ENCODE results near the gene HIVEP3.

HIVEP3 gene

GRCh38 chr1:41475346-41475745 lies 443.4 kb downstream of the HIVEP3 start:
- no peak for DNase-seq

GRCh38 chr1:41474490-41475271 lies 444.0 kb downstream of the HIVEP3 start:
- no peak for DNase-seq

DNA sequence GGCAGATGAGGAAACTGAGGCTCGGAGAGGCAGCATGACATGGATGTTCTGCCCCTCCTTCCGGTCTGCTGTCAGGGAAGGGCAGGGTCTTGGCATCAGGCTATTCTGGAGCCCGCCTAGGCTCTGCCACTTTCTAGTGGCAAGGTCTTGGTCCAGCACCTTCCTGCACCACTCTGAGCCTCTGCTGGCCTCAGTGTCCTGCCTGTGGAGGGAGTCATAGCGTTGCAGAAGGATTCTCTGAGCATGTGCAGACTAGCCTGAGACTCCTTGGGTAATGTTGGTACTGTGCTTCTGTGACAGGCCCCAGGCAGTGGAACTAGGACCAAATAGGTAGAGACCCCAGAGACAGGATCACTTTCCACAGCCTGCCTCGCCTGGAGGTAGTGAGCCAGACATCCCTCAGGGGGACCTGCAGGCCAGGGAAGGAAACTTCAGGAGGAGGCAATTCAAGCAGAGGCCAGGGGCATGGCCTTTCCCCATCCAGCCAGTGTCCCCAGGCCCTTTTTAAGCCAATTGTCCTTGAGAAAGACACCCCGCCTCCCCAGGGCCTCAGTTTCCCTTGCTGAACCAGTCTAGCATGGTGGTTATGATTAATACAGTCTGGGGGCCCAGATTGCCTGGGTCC lies 444.9 kb downstream of the HIVEP3 start:
- no peak for DNase-seq

DNA sequence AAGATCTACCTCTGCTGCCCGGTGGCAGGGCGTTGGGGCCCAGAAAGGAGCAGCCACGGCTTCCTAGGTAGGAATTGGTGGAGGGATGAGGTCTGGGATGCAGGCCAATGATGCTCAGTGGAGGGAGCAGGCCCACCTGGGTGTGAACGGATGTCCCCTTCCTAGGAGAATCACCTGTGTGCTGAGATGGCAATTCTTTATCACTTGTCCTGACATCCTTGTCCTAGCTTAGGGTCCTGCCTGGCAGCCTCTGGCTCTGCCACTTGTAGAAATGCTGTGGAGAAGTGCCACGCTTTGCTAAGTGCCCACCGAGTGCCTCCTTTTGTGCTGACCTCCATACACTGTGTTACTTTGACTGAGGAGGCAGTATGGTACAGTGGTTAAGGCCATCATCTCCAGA lies 447.1 kb downstream of the HIVEP3 start:
- no peak for DNase-seq

GRCh38 chr1:41469706-41470105 lies 449.0 kb downstream of the HIVEP3 start:
- DNase-seq = no peak

DNA sequence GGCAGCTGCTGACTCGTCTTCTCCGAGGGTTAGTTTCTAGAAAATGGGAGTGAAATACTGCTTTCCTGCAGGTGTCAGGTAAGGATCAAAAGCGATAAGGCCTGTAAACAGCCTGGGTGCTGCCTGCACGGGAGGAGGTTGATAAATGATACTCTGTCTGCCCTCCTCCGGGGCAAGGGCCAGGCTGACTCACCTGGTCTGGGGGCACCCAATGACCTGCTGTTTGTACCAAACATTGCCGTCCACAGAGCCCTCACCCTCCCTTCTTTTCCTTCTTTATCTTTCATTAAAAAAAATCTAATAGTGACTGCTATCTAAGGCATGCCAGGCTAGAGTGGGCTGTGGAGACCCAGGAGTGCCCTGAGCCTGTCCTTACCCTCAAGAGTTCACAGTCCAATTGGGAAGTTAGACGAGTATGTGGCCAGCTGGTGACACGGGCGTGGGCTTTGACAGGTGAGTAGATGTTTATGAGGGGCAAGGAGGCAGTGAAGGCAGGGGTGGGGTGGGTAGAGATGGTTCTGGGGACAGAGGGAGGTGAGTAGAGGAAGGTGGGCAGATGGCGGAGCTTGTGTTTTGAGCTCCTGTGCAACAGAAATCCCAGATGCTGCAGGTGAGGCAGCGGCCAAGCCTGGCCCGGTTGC lies 450.5 kb downstream of the HIVEP3 start:
- DNase-seq = no peak

DNA sequence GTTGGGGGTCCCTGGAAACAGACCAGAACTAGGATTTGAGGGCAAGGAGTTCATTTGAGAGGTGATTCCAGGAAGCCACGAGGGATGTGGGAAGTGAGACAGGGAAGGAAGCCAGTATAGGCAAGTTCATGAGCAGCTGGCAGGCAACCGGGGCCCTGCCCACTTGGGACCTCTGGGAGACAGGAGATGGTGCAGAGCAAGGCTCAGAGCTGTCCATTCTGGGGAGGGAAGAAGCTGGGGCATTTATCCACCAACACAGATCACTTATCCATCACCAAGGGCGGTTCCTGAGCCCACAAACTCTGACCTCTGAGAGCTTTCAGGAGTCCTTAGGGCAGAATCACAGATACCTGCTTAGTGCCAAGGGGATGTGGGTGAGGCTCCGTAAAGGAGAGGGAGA lies 451.0 kb downstream of the HIVEP3 start:
- DNase-seq = no peak

DNA sequence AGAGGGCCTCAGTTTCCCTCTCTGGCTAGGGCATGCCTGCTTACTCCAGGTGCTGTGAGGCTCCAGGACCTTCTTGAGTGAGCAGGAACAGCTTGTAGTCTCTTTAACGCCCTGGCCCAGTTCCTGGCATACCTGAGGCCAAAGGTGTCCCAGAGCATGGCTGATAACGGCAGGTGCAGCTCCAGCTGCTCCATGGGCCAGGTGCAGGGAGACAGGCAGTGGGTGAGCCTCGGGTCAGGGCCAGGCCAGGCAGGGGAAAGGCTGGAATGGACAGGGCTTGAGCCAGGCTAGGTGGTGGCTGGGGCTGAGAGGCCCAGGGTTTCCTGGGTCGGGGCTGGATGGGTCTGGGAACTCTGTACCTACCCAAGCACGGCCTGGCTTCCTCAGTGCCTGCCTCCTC lies 452.6 kb downstream of the HIVEP3 start:
- no peak for DNase-seq

- DNase-seq = no peak
These were observed 453.0 kb downstream of the HIVEP3 start for GRCh38 chr1:41465741-41466140.

- no peak for DNase-seq
These were observed 453.8 kb downstream of the HIVEP3 start for GRCh38 chr1:41464885-41465284.

GRCh38 chr1:41463516-41463915 lies 455.2 kb downstream of the HIVEP3 start:
- no peak for DNase-seq

- no peak for DNase-seq
These were observed 456.1 kb downstream of the HIVEP3 start for GRCh38 chr1:41462680-41463004.

DNA sequence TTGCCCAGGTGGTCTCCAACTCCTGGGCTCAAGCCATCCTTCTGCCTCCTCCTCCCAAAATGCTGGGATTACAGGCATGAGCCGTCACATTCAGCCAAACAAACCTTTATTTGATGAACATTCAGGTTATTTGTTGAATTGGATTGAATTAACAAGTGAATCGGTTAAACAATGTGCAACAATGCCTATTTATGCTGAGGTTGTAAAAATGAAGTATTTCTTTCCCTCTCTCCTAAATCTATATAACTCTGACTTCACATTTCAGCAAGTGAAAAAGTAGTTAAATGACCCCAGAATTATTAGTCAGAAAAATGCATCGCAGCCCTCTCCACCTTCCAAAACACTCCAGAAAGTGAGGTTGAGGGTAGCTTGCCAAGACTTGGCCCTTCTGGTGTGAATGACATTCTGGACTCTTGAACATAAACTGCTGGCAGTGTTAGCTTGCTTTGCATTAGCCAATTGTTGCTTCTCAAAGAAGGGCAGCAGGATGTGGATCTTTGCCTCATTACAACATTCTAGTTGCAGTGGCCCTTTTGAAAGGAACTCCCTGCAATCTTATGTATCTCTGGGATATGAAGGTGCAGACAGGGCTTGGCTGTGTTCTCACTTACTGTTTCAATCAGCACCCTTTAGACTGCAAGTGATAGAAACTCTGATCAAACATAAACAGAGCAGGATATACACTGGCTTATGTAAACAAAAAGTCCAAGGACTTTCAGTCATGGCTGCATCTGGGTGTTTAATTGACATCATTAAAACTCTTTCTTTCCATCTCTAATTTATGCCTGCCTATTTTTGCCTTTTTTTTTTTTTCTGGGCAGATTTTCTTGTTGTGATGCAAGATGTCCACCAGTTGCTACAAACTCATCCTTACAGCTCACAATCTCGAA lies 456.7 kb downstream of the HIVEP3 start:
- DNase-seq = no peak

DNA sequence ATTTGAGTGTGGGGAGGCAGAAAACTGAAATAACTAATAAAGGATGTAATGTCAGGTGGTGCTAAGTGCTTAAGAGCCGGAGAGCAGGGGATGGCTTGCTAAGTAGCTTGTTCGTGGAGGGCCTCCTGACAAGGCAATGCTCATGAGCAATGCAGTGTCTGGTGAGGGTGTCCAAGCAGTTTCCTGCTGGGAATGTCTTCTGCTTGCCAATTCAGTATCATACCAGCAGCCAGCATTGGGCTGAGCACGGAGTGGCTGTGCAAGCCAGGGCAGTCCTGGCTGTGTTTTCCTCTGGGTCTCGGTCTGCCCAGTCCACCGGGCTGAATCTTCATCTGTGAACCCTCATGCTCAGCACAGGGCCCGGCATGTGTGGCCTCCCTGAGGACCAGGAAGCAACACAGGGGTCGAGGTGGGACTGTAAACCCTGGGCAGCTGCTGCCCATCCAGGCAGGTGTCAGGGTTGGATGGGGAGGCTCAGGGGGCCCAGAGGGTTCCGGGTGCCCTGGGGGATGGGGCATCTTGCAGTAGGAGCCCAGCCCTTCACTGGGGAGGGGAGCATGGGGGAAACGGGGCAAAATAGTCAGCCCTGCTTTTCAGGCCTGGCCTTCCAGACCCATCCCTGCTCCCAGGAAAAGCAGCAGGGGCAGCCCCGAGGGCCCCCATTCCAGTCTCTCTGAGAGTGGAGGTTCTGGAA lies 461.7 kb downstream of the HIVEP3 start:
- no peak for DNase-seq

Data from SIG-M5 (cell line).